ENCODE measurements around the gene CDK15. TPM values are rescaled to one million over a fixed set of nuclear protein-coding genes. Genes with fewer than 3 reads are reported as not detected.

The CDK15 gene
- total RNA-seq, 1 donor from 2014 or later, result 2.3 TPM

DNA sequence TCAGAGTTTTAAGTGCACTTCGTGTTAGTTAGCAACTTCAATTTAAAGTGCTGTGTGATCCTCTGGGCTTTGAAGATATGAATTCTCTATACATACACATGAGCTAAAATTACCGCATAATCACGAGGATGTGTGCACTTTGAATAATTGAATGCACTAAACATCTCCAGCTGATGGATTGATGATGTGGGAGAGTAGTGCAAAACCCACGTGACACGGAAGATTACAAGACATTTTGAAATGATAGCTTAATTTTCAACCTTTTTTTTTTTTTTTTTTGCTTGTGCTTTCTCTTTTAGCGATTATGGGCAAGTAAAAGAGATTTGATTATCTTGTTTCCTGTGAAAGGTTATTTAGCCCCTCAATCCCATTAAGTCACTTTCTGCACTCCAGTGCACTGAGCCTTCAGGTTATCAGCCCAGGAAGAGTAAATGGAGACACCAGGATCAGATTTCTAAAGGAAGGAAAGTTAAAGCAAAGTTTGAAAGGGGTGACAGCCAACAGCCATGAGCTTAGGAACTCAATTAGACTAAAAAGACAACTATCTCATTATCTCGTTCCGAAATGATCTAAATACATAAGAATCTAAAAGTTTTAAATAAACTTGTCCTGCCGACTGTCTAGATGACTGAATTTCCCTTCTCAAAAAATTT lies 81.6 kb downstream of the CDK15 start:
- H3K4me3 ChIP-seq (ENCODE audit: low read depth, low read length), result peak overlapping the region; percentile 22
- no peak for TF ChIP-seq CTCF (conservative IDR thresholded peaks at IDR 0.05; ENCODE audit: low read depth, low read length)
- DNase-seq (ENCODE audit: low read depth), result no peak

DNA sequence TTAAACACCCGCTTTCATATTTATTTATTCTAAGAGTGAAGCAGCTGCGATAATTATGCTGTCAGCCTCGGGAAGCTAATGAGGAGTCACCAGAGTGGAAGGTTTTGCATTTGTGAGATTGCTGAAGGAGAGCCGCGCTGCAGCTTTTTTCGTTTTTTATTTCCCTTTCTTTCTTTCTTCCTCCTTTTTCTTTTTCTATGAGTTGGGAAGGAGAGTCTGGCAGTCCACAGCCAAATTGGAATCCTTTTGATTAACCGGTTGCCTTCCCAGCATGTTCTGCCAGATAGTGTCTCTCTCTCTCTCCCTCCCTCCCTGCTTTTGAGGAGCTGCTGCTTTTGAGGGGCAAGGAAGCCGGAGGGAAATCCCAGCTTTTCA lies 82.1 kb downstream of the CDK15 start:
- no peak for TF ChIP-seq CTCF (conservative IDR thresholded peaks at IDR 0.05; ENCODE audit: low read depth, low read length)
- peak overlapping the region; percentile 22 for H3K4me3 ChIP-seq (ENCODE audit: low read depth, low read length)
- DNase-seq (ENCODE audit: low read depth), result no peak

DNA sequence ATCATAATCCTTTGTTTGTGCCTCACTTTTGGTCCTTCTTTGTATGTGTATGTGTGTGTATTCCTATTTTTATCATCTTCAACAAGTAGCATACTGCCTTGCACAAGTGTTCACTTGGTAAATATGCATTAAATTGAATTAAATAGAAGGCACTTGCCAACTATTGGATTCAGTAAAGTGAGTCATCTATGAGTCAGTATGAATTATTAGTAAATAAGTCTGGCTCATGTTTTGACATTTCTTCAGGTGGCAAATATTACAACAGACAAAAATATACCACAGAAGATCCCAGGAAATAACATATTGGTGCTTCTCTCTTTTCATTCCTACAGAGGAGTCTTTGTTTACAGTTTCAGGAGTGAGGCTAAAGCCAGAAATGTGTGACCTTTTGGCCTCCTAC lies 84.1 kb downstream of the CDK15 start:
- no peak overlapping the region for H3K4me3 ChIP-seq (ENCODE audit: low read depth, low read length)
- DNase-seq (ENCODE audit: low read depth), result no peak
- no peak for TF ChIP-seq CTCF (conservative IDR thresholded peaks at IDR 0.05; ENCODE audit: low read depth, low read length)

DNA sequence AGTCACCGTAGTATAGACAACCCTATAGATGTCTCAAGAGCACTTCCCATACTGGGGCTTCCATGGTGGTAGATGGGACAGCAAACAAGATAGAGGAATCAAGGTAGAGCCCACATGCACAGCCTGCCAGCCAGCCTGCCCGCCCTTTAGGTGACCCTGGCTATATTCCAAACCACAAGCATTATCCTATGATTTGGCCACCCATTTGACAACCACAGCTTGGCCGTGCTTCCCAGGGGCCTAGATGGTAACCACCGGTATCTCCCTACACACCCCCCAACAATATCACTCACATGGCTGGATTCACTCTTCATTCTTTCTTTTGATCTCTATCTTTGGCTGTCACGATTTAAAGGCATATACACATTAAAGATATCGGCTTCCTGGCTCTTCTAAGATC lies 85.3 kb downstream of the CDK15 start:
- H3K4me3 ChIP-seq (ENCODE audit: low read depth, low read length), result no peak overlapping the region
- no peak for TF ChIP-seq CTCF (conservative IDR thresholded peaks at IDR 0.05; ENCODE audit: low read depth, low read length)
- DNase-seq (ENCODE audit: low read depth), result no peak

DNA sequence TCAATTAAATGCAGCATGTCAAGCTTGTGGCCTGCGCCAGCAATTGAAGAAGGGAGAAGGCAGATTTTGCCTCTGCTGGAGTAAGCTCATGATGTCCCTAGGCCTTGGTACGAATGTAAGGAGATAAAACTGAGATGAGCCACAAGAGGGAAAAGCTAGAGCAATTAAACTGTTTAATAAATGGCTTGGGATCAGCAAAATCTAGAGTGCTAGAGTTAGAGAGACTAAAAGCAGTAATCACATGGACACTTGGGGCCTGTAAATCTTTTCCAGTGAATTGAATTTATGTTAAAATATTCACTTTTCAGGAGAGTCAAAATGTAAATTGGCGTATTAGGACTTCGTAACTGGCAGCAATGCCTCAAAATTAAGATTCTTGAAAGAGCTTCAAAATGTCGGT lies 86.2 kb downstream of the CDK15 start:
- DNase-seq (ENCODE audit: low read depth), result no peak
- H3K4me3 ChIP-seq (ENCODE audit: low read depth, low read length), result no peak overlapping the region
- TF ChIP-seq CTCF (conservative IDR thresholded peaks at IDR 0.05; ENCODE audit: low read depth, low read length), result no peak

DNA sequence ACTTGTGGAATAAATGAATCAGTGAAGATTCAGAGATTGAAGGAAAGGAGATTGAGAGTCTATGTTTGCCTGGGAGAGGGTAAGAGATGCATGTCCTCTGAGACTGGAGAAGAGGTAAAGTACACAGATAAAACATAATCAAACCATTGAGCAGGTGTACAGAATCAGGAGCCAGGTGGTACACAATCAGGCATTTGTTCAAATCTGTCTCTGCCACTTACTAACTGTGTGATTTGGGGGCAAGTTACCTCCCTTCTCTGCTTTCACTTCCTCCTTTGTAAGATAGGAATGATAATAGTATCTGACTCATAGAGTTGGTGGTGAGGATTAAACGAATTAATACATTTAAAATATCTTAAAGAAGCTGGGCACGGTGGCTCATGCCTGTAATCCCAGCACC lies 94.0 kb downstream of the CDK15 start:
- H3K4me3 ChIP-seq (ENCODE audit: low read depth, low read length), result no peak overlapping the region
- TF ChIP-seq CTCF (conservative IDR thresholded peaks at IDR 0.05; ENCODE audit: low read depth, low read length), result no peak
- DNase-seq (ENCODE audit: low read depth), result no peak

- no peak for DNase-seq (ENCODE audit: low read depth)
- H3K4me3 ChIP-seq (ENCODE audit: low read depth, low read length), result no peak overlapping the region
- no peak for TF ChIP-seq CTCF (conservative IDR thresholded peaks at IDR 0.05; ENCODE audit: low read depth, low read length)
Measured at GRCh38 chr2:201901786-201902185, 95.4 kb downstream of the CDK15 start.
